IMR-90 (cell line): ENCODE measurements around the gene SSPN. TPM values are rescaled to one million over a fixed set of nuclear protein-coding genes. Genes with fewer than 3 reads are reported as not detected.

ENCODE experiments used
- ATAC-seq: fragments of 200-7000 bp; cut with Tn5 transposase; 2 replicates; pipeline ENCODE4 v1.9.1; 2020; ENCODE audit warnings: low read depth, mild to moderate bottlenecking, moderate library complexity
- BruUV-seq: library from RNA; stranded (reverse); fragments of 400-500 nt; replicated peaks from 2 replicates; lab custom pipeline; 2021; lab: Mats Ljungman, UMichigan
- CTCF ChIA-PET: fragments of 300-600 bp; formaldehyde crosslinking; extraction: SDS; loops from one replicate; lab custom pipeline; 2021; ENCODE audit warnings: antibody characterized with exemption; lab: Yijun Ruan, JAX
- POLR2A ChIA-PET: fragments of 300-600 bp; sonication (Branson Sonifier 250); formaldehyde crosslinking; loops from one replicate; lab custom pipeline; 2022; ENCODE audit warnings: antibody characterized with exemption; ENCODE audit not compliant: unreplicated experiment; lab: Charles Lee
- DNase-seq: peaks from one replicate; pipeline ENCODE4 v3.0.0; 2013
- H2AFZ ChIP-seq: replicated peaks from 2 replicates; pipeline ENCODE3; 2013; ENCODE audit warnings: low read length, mild to moderate bottlenecking; ENCODE audit not compliant: poor library complexity
- H2AK5ac ChIP-seq: 2 replicates; pipeline ENCODE4 v1.6.1; 2013; ENCODE audit warnings: low read depth, low read length, inconsistent platforms
- H2AK9ac ChIP-seq: replicated peaks from 2 replicates; pipeline ENCODE3; 2013; ENCODE audit warnings: mild to moderate bottlenecking, low read depth, low read length, moderate library complexity; ENCODE audit not compliant: poor library complexity
- H2BK120ac ChIP-seq: 2 replicates; pipeline ENCODE4 v1.6.1; 2013; ENCODE audit warnings: low read depth, low read length, inconsistent platforms
- H2BK15ac ChIP-seq: 3 replicates; pipeline ENCODE4 v1.6.1; 2013; ENCODE audit warnings: low read depth, low read length, inconsistent platforms
- H2BK20ac ChIP-seq: 2 replicates; pipeline ENCODE4 v1.6.1; 2013; ENCODE audit warnings: low read depth, mild to moderate bottlenecking, inconsistent platforms, low read length, moderate library complexity
- H2BK5ac ChIP-seq: 2 replicates; pipeline ENCODE4 v1.6.1; 2013; ENCODE audit warnings: mild to moderate bottlenecking, low read depth, low read length, inconsistent platforms; ENCODE audit not compliant: poor library complexity, severe bottlenecking
- H3K14ac ChIP-seq: replicated peaks from 2 replicates; pipeline ENCODE4 v1.6.1; 2013; ENCODE audit warnings: low read depth, low read length, inconsistent platforms
- H3K18ac ChIP-seq: 2 replicates; pipeline ENCODE4 v1.6.1; 2013; ENCODE audit warnings: low read depth, low read length, control low read depth
- H3K23ac ChIP-seq: 2 replicates; pipeline ENCODE4 v1.6.1; 2013; ENCODE audit warnings: low read depth, low read length, inconsistent platforms
- H3K27ac ChIP-seq: 2 replicates; pipeline ENCODE4 v1.5.1; 2013; ENCODE audit warnings: mild to moderate bottlenecking, control low read depth, low read length; ENCODE audit not compliant: insufficient read depth
- H3K27me3 ChIP-seq: 2 replicates; pipeline ENCODE4 v1.6.1; 2013; ENCODE audit warnings: low read length; ENCODE audit not compliant: control insufficient read depth, insufficient read depth
- H3K36me3 ChIP-seq: 2 replicates; pipeline ENCODE4 v1.6.1; 2013; ENCODE audit warnings: low read length, mixed read lengths; ENCODE audit not compliant: control insufficient read depth, insufficient read depth
- H3K4ac ChIP-seq: 2 replicates; pipeline ENCODE4 v1.6.1; 2013; ENCODE audit warnings: low read depth, low read length, inconsistent platforms
- H3K4me1 ChIP-seq: 2 replicates; pipeline ENCODE4 v1.6.1; 2013; ENCODE audit warnings: low read length, mixed read lengths; ENCODE audit not compliant: control insufficient read depth, insufficient read depth
- H3K4me2 ChIP-seq: 2 replicates; pipeline ENCODE4 v1.6.1; 2013; ENCODE audit warnings: low read depth, mild to moderate bottlenecking, control low read depth, low read length, moderate library complexity
- H3K4me3 ChIP-seq: 2 replicates; pipeline ENCODE4 v1.5.1; 2013; ENCODE audit warnings: low read depth, mild to moderate bottlenecking, control low read depth, low read length, moderate library complexity; ENCODE audit not compliant: insufficient read depth
- H3K56ac ChIP-seq: 2 replicates; pipeline ENCODE4 v1.6.1; 2013; ENCODE audit warnings: low read length, inconsistent platforms; ENCODE audit not compliant: insufficient read depth; ENCODE audit errors: extremely low read depth
- H3K79me1 ChIP-seq, 2 experiments: 2 replicates each; pipeline ENCODE4 v1.6.1; 2013; ENCODE audit warnings: low read length in 2 of 2, inconsistent platforms in 1 of 2, low read depth in 1 of 2
- H3K9ac ChIP-seq: 2 replicates; pipeline ENCODE4 v1.6.1; 2013; ENCODE audit warnings: low read depth, low read length, control low read depth
- H3K9me1 ChIP-seq: 2 replicates; pipeline ENCODE4 v1.6.1; 2013; ENCODE audit warnings: low read length, inconsistent platforms; ENCODE audit not compliant: insufficient read depth
- H3K9me3 ChIP-seq: 2 replicates; pipeline ENCODE4 v1.6.1; 2013; ENCODE audit warnings: low read length; ENCODE audit not compliant: control insufficient read depth, insufficient read depth
- H4K20me1 ChIP-seq: 2 replicates; pipeline ENCODE4 v1.6.1; 2013; ENCODE audit warnings: low read length, inconsistent platforms; ENCODE audit not compliant: insufficient read depth
- H4K5ac ChIP-seq: 2 replicates; pipeline ENCODE4 v1.6.1; 2013; ENCODE audit warnings: mild to moderate bottlenecking, low read depth, low read length, control low read depth
- H4K8ac ChIP-seq, 2 experiments: 2 replicates each; pipeline ENCODE4 v1.6.1; 2013; ENCODE audit warnings: low read depth in 2 of 2, low read length in 2 of 2, control low read depth in 1 of 2, inconsistent platforms in 1 of 2
- H4K91ac ChIP-seq: 2 replicates; pipeline ENCODE4 v1.6.1; 2013; ENCODE audit warnings: low read depth, low read length, inconsistent platforms; ENCODE audit not compliant: insufficient read depth
- BHLHE40 ChIP-seq: fragments of 150-350 bp; IDR thresholded peaks from 2 replicates; pipeline ENCODE4 v1.6.1; 2016; ENCODE audit warnings: mild to moderate bottlenecking, low read depth, low read length
- CHD1 ChIP-seq: IDR thresholded peaks from 2 replicates; pipeline ENCODE4 v1.6.1; 2012; ENCODE audit warnings: low read depth, low read length, improper control_type of control experiment
- FOS ChIP-seq: fragments of 150-350 bp; IDR thresholded peaks from 2 replicates; pipeline ENCODE4 v1.6.1; 2016; ENCODE audit warnings: low read depth, low read length
- MAFK ChIP-seq: IDR thresholded peaks from 2 replicates; pipeline ENCODE4 v1.6.1; 2012; ENCODE audit warnings: low read depth, low read length, improper control_type of control experiment
- POLR2A ChIP-seq: IDR thresholded peaks from 2 replicates; pipeline ENCODE4 v1.6.1; 2012; ENCODE audit warnings: mild to moderate bottlenecking, low read depth, low read length
- RFX5 ChIP-seq: IDR thresholded peaks from 2 replicates; pipeline ENCODE4 v1.8.0; 2012; ENCODE audit warnings: low read depth, mild to moderate bottlenecking, low read length, moderate library complexity
- SMC3 ChIP-seq: fragments of 150-350 bp; IDR thresholded peaks from 2 replicates; pipeline ENCODE4 v1.6.1; 2016; ENCODE audit warnings: low read depth, mild to moderate bottlenecking, antibody characterized with exemption, low read length, moderate library complexity
- WGBS, 2 experiments: methylation state at CpG; one replicate each; pipeline versions ENCODE4 v1.1.5 to v1.1.7; 2013; ENCODE audit warnings: missing lambda C conversion rate in 2 of 2; ENCODE audit not compliant: insufficient read length in 1 of 2; ENCODE audit errors: extremely low coverage in 2 of 2; 5-methylcytosine and 5-hydroxymethylcytosine counted together
- dilution Hi-C: fragments of 300-500 bp; cut with HindIII; formaldehyde crosslinking; loops from one replicate; pipeline ENCODE4 v1.14.3; 2018; ENCODE audit warnings: low sequenced_read_pairs; ENCODE audit not compliant: unreplicated experiment
- in situ Hi-C: fragments of 300-500 bp; cut with MboI; formaldehyde crosslinking; loops from 3 replicates; pipeline ENCODE4 v1.14.3; 2019; ENCODE audit warnings: low sequenced_read_pairs, inconsistent platforms, mixed read lengths
- intact Hi-C: fragments of 100-400 bp; cut with micrococcal nuclease; formaldehyde crosslinking; loops from 2 replicates; pipeline ENCODE4 v1.10.0; 2022
- polyA plus RNA-seq, 3 experiments: library from polyadenylated mRNA; depleted of rRNA; stranded (reverse); fragments of >200 nt; gene quantifications; 2 replicates each; pipeline ENCODE4 v1.2.3, GENCODE V29; 2012; ENCODE audit warnings: low replicate concordance in 1 of 3
- total RNA-seq: library from RNA; depleted of rRNA; stranded (reverse); fragments of >200 nt; gene quantifications from 2 replicates; pipeline ENCODE4 v1.2.3, GENCODE V29; 2012
- TF ChIP-seq, protein P1 (sequence below): fragments of 150-350 bp; IDR thresholded peaks from 2 replicates; pipeline ENCODE4 v1.6.1; 2016; ENCODE audit warnings: low read depth, mild to moderate bottlenecking, low read length, moderate library complexity, borderline replicate concordance
- TF ChIP-seq, protein P2 (sequence below): fragments of 150-350 bp; IDR thresholded peaks from 2 replicates; pipeline ENCODE4 v1.6.1; 2017; ENCODE audit warnings: mild to moderate bottlenecking, antibody characterized with exemption, low read length, low read depth

The SSPN gene
- total and polyA plus RNA-seq, 2 of the 4 experiments (the other 2 are of a cell fraction), result 3.5 to 5.6 TPM

GRCh38 chr12:26172946-26173552, 22.3 kb upstream of the SSPN start:
- CTCF ChIA-PET, result no interaction called here
- Histone ChIP-seq H2AK5ac (no peak overlapping the region), H3K56ac (no peak overlapping the region), H2AFZ (no peak overlapping the region), H3K27ac (no peak overlapping the region), H3K9me3 (no peaks in the 10 kb centered on the region), H3K36me3 (no peaks in the 10 kb centered on the region), H4K8ac (no peak overlapping the region), H3K4ac (no peak overlapping the region), H4K20me1 (no peaks in the 10 kb centered on the region), H3K14ac (no peak overlapping the region), H2AK9ac (no peak overlapping the region), H3K9me1 (no peaks in the 10 kb centered on the region), H4K5ac (no peak overlapping the region), H2BK120ac (no peak overlapping the region), H3K79me1 (no peaks in the 10 kb centered on the region), H3K4me3 (no peak overlapping the region), H3K23ac (no peak overlapping the region), H2BK15ac (no peak overlapping the region), H4K91ac (no peak overlapping the region), H3K9ac (no peak overlapping the region), H3K4me2 (no peak overlapping the region), H3K18ac (no peak overlapping the region), H3K27me3 (peaks cover 12% of the 10 kb centered on the region), H3K4me1 (no peaks in the 10 kb centered on the region), H2BK5ac (no peak overlapping the region), H2BK20ac (no peak overlapping the region)
- no TSS peak for BruUV-seq
- dilution Hi-C loops (no loop called here), intact Hi-C loops (no loop called here), in situ Hi-C loops (no loop called here)
- POLR2A ChIA-PET, result no interaction called here
- ATAC-seq, result no peak
- no peak for DNase-seq
- WGBS, 2 experiments, result no CpG with 5 or more reads among the region's 4 CpGs
- TF ChIP-seq BHLHE40, result no peak
- TF ChIP-seq CHD1, result no peak
- TF ChIP-seq SMC3, result no peak
- TF ChIP-seq MAFK, result no peak
- TF ChIP-seq FOS, result no peak
- TF ChIP-seq, protein P1, sequence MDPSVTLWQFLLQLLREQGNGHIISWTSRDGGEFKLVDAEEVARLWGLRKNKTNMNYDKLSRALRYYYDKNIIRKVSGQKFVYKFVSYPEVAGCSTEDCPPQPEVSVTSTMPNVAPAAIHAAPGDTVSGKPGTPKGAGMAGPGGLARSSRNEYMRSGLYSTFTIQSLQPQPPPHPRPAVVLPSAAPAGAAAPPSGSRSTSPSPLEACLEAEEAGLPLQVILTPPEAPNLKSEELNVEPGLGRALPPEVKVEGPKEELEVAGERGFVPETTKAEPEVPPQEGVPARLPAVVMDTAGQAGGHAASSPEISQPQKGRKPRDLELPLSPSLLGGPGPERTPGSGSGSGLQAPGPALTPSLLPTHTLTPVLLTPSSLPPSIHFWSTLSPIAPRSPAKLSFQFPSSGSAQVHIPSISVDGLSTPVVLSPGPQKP, result no peak
- TF ChIP-seq RFX5, result no peak
- no peak for TF ChIP-seq POLR2A
- TF ChIP-seq, protein P2, sequence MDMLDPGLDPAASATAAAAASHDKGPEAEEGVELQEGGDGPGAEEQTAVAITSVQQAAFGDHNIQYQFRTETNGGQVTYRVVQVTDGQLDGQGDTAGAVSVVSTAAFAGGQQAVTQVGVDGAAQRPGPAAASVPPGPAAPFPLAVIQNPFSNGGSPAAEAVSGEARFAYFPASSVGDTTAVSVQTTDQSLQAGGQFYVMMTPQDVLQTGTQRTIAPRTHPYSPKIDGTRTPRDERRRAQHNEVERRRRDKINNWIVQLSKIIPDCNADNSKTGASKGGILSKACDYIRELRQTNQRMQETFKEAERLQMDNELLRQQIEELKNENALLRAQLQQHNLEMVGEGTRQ, result no peak
